MCF 10A (cell line): ENCODE measurements around the gene SLC43A1. TPM values are rescaled to one million over a fixed set of nuclear protein-coding genes. Genes with fewer than 3 reads are reported as not detected.

ENCODE experiments used
- Bru-seq: library from RNA; stranded (reverse); fragments of 400-500 nt; gene quantifications from one replicate; lab custom pipeline; 2021; lab: Mats Ljungman, UMichigan
- BruChase-seq, 2 experiments: library from RNA; stranded (reverse); fragments of 400-500 nt; gene quantifications; one replicate each; lab custom pipeline; 2021; lab: Mats Ljungman, UMichigan
- BruUV-seq: library from RNA; stranded (reverse); fragments of 400-500 nt; replicated peaks from 2 replicates; lab custom pipeline; 2021; lab: Mats Ljungman, UMichigan
- CTCF ChIA-PET: fragments of 300-600 bp; sonication (Branson Sonifier 250); formaldehyde crosslinking; extraction: SDS; loops from one replicate; lab custom pipeline; 2021; ENCODE audit warnings: antibody characterized with exemption, inconsistent platforms; lab: Yijun Ruan, JAX
- POLR2A ChIA-PET: fragments of 300-600, 350-650 bp; sonication (Branson Sonifier 250); formaldehyde crosslinking; extraction: SDS; loops from one replicate; lab custom pipeline; 2020; ENCODE audit warnings: antibody characterized with exemption, inconsistent platforms; lab: Yijun Ruan, JAX
- DNase-seq: peaks from one replicate; pipeline ENCODE4 v3.0.0-alpha.2; 2018; ENCODE audit not compliant: unreplicated experiment
- H3K27ac Mint-ChIP-seq: one replicate; pipeline ENCODE4 v1.8.0; 2022; ENCODE audit warnings: mild to moderate bottlenecking, low read depth, mixed read lengths; ENCODE audit not compliant: unreplicated experiment
- H3K27me3 Mint-ChIP-seq: one replicate; pipeline ENCODE4 v1.8.0; 2022; ENCODE audit warnings: mixed read lengths; ENCODE audit not compliant: insufficient read depth, unreplicated experiment
- H3K36me3 Mint-ChIP-seq: one replicate; pipeline ENCODE4 v1.8.0; 2022; ENCODE audit warnings: mild to moderate bottlenecking, moderate library complexity, mixed read lengths; ENCODE audit not compliant: insufficient read depth, unreplicated experiment
- H3K4me1 Mint-ChIP-seq: one replicate; pipeline ENCODE4 v1.8.0; 2022; ENCODE audit warnings: mixed read lengths; ENCODE audit not compliant: insufficient read depth, unreplicated experiment
- H3K4me3 Mint-ChIP-seq: one replicate; pipeline ENCODE4 v1.8.0; 2022; ENCODE audit warnings: mild to moderate bottlenecking, moderate library complexity, mixed read lengths; ENCODE audit not compliant: unreplicated experiment
- H3K9me3 Mint-ChIP-seq: one replicate; pipeline ENCODE4 v1.8.0; 2022; ENCODE audit warnings: mixed read lengths; ENCODE audit not compliant: unreplicated experiment
- intact Hi-C: fragments of 100-400 bp; cut with micrococcal nuclease; formaldehyde crosslinking; loops from 2 replicates; pipeline ENCODE4 v1.14.1; 2022
- long read RNA-seq: library from polyadenylated mRNA; stranded (forward); transcript quantifications from one replicate; pipeline ENCODE4 v2.0.0, GENCODE V29; 2022
- total RNA-seq: library from RNA; stranded (reverse); gene quantifications from 2 replicates; pipeline ENCODE4 v1.2.3, GENCODE V29; 2022
- TF ChIP-seq, protein P1 (sequence below): fragments of 200-600 bp; IDR thresholded peaks from one replicate; pipeline ENCODE4 v1.8.0; 2022; ENCODE audit warnings: antibody characterized with exemption, mild to moderate bottlenecking; ENCODE audit not compliant: unreplicated experiment

Gene SLC43A1
- total RNA-seq: 1.7 and 3.2 TPM in 2 replicates
- Bru-seq, nascent RNA: percentile 32 among the genes with signal in this experiment
- BruChase-seq, experiment 1, labeled RNA remaining after a 6-hour chase: percentile 30 among the genes with signal in this experiment
- BruChase-seq, experiment 2, labeled RNA remaining after a 2-hour chase: percentile 35 among the genes with signal in this experiment
- long read RNA-seq, transcript SLC43A1-201 (15 exons, 2,598 nt): major isoform, 6 of 10 reads
- long read RNA-seq, partial matches to known transcripts: 2 of 10 reads
- long read RNA-seq, other reads (novel, unspliced or antisense): 1 of 10 reads

DNA sequence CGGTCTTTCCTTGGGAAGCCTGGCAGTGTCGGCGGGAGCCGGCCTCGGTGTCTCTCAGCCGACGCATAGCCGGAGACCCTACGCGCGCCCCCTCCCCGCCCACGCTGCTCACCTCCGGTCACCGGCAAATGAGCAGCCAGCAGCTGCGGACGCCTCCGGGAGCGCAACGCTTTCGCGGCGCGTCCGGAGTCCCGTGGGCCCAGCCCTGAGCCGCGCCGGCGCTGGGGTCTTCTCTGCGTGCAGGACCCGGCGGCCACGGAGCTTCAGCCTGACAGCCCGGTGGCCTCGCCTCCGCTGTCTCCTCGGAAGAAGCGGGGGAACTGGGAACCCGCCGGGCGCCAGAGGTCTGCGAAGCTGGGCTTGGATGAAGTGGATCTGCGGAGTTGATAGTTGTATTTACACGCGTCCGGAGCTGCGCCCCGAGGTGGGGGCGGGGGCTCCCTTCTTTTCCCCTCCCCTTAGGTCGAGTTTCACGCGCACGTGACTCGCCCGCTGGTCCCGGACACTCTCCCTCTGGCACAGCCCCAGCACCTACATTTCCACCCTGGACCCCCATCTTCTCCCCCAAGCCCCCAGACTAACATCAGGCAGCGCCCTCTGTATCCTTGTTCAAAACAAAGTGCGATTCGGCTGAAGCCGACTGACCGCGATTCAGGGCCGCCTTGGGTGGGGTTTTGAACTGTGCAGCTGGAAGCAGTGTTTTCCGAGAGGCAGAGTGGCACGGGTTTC is at the start of gene SLC43A1:
SLC43A1 (minus strand) TSS at position 371 of the 729 bp plus-strand sequence. CDS start 1,591 bp downstream, outside the sequence.
- Mint-ChIP-seq H3K27me3 (no peaks in the 10 kb centered on the region), H3K36me3 (no peaks in the 10 kb centered on the region), H3K27ac (peak within 1 kb of the TSS; percentile 21), H3K4me1 (no peaks in the 10 kb centered on the region), H3K4me3 (peak within 1 kb of the TSS; percentile 83), H3K9me3 (no peaks in the 10 kb centered on the region)
- ChIA-PET CTCF (interaction anchor here (0.6 to 7.1 kb wide), 11 partner anchors 12 to 170 kb away, joined by 3 to 70 read pairs (median 4); no protein-coding TSS in a partner anchor), POLR2A (interaction anchor here (0.7 to 1.7 kb wide), 10 partner anchors 9 to 204 kb away, joined by 3 to 6 read pairs (median 4); partner anchors contain the start of genes RTN4RL2 and TIMM10)
- DNase-seq: peak; percentile 42
- BruUV-seq: no TSS peak
- intact Hi-C loops: no loop called here
- TF ChIP-seq, protein P1, sequence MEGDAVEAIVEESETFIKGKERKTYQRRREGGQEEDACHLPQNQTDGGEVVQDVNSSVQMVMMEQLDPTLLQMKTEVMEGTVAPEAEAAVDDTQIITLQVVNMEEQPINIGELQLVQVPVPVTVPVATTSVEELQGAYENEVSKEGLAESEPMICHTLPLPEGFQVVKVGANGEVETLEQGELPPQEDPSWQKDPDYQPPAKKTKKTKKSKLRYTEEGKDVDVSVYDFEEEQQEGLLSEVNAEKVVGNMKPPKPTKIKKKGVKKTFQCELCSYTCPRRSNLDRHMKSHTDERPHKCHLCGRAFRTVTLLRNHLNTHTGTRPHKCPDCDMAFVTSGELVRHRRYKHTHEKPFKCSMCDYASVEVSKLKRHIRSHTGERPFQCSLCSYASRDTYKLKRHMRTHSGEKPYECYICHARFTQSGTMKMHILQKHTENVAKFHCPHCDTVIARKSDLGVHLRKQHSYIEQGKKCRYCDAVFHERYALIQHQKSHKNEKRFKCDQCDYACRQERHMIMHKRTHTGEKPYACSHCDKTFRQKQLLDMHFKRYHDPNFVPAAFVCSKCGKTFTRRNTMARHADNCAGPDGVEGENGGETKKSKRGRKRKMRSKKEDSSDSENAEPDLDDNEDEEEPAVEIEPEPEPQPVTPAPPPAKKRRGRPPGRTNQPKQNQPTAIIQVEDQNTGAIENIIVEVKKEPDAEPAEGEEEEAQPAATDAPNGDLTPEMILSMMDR: no peak

DNA sequence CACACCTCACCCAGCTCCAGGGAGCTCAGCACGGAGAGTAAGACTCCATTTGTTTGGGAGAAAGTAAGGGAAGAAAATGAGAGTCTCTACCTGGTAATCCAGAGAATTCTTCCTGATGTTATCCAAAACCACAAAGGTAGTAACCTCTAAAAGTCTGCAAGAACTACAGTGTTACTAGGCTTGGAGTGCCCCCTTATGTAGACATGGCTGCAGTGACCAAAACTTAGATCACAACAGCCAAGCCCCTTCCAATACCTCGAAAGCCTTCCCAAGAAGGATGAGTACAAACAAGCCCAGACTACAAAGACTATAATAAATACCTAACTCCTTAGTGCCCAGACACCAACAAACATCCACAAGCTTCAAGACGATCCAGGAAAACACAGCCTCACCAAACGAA is 47.1 kb upstream of the SLC43A1 start:
- no TSS peak for BruUV-seq
- Mint-ChIP-seq H3K27me3 (no peaks in the 10 kb centered on the region), H3K9me3 (no peaks in the 10 kb centered on the region), H3K36me3 (peaks cover 18% of the 10 kb centered on the region), H3K27ac (no peak overlapping the region), H3K4me3 (no peak overlapping the region), H3K4me1 (peaks cover 22% of the 10 kb centered on the region)
- DNase-seq: no peak
- intact Hi-C loops: no loop called here
- POLR2A ChIA-PET: interaction anchor here (0.6 kb wide), 1 partner anchor 43 kb away, joined by 3 read pairs; no protein-coding TSS in a partner anchor
- TF ChIP-seq, protein P1: no peak
- CTCF ChIA-PET: interaction anchor here (1.0 to 2.0 kb wide), 6 partner anchors 16 to 105 kb away, joined by 3 to 8 read pairs (median 4); no protein-coding TSS in a partner anchor

DNA sequence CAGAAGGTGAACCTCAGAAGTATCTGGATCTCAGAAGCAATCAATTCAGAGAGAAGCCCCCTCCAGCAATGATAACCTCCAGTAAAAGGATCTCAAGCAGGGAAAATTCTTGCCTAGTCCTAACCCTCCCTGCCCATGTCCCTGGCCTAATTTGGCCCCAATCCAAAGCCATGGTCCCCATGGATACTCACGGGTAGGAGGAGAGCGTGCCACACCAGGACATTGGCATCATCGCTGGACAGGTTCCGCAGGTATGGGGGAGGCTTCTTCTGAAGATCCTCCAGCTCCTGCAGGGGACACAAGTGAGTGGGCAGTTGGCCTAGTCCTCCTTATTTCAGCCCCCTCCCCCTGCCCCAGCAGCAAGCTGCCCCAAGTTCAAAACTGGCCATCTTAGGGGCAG is 44.6 kb upstream of the SLC43A1 start:
- H3K27ac Mint-ChIP-seq: no peak overlapping the region
- H3K27me3 Mint-ChIP-seq: no peaks in the 10 kb centered on the region
- H3K4me3 Mint-ChIP-seq: no peak overlapping the region
- H3K36me3 Mint-ChIP-seq: peaks cover 34% of the 10 kb centered on the region
- TF ChIP-seq, protein P1: no peak
- no peak for DNase-seq
- ChIA-PET POLR2A (no interaction called here), CTCF (interaction anchor here (0.6 to 0.7 kb wide), 2 partner anchors 75 to 79 kb away, joined by 3 read pairs; no protein-coding TSS in a partner anchor)
- no TSS peak for BruUV-seq
- intact Hi-C loops: no loop called here
- no peaks in the 10 kb centered on the region for H3K9me3 Mint-ChIP-seq
- peaks cover 4% of the 10 kb centered on the region for H3K4me1 Mint-ChIP-seq

DNA sequence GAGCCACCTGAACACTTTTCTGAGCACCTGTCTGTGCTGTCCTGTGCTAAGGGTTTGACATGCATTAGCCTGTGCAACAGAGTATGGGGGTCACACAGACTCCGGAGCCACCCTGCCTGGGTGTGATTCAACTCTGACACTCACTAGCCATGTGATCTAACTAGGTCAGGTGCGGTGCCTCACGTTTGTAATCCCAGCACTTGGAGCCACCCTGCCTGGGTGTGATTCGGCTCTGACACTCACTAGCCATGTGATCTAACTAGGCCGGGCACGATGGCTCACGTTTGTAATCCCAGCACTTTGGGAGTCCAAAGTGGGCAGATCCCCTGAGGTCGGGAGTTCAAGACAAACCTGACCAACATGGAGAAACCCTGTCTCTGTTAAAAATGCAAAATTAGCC is 40.5 kb upstream of the SLC43A1 start:
- Mint-ChIP-seq H3K9me3 (no peaks in the 10 kb centered on the region), H3K36me3 (peaks cover 60% of the 10 kb centered on the region), H3K4me1 (no peaks in the 10 kb centered on the region), H3K4me3 (no peak overlapping the region), H3K27me3 (no peaks in the 10 kb centered on the region), H3K27ac (no peak overlapping the region)
- ChIA-PET CTCF (interaction anchor here (2.1 kb wide), 1 partner anchor 12 kb away, joined by 16 read pairs; the partner anchor contains the start of gene UBE2L6), POLR2A (no interaction called here)
- BruUV-seq: no TSS peak
- TF ChIP-seq, protein P1: no peak
- DNase-seq: no peak
- intact Hi-C loops: no loop called here
